PC-9 (cell line): ENCODE measurements around the gene CTIF. TPM values are rescaled to one million over a fixed set of nuclear protein-coding genes. Genes with fewer than 3 reads are reported as not detected.

Experiments
- BruUV-seq: library from RNA; stranded (reverse); fragments of 400-500 nt; replicated peaks from 2 replicates; lab custom pipeline; 2021; lab: Mats Ljungman, UMichigan
- CTCF ChIA-PET: fragments of 300-600 bp; sonication (Branson Sonifier 250); formaldehyde crosslinking; loops from one replicate; lab custom pipeline; 2022; ENCODE audit warnings: antibody characterized with exemption; lab: Charles Lee
- POLR2A ChIA-PET: fragments of 300-600 bp; sonication (Branson Sonifier 250); formaldehyde crosslinking; loops from one replicate; lab custom pipeline; 2022; ENCODE audit warnings: antibody characterized with exemption; ENCODE audit not compliant: unreplicated experiment; lab: Charles Lee
- DNase-seq, 2 experiments: peaks; one replicate each; pipeline versions ENCODE4 v3.0.0 to v3.0.0-alpha.2; 2015 to 2022; ENCODE audit warnings: mixed read lengths in 1 of 2
- H2AFZ ChIP-seq: fragments of 200-600 bp; sonication (generic); 2 replicates; pipeline ENCODE4 v1.8.1; 2017; ENCODE audit warnings: antibody characterized with exemption
- H3F3A ChIP-seq: fragments of 200-600 bp; sonication (generic); 2 replicates; pipeline ENCODE4 v1.8.1; 2017; ENCODE audit warnings: antibody characterized with exemption, mild to moderate bottlenecking, low read depth; ENCODE audit not compliant: insufficient read depth
- H3K27ac ChIP-seq: fragments of 200-600 bp; sonication (generic); 2 replicates; pipeline ENCODE4 v1.6.1; 2016; ENCODE audit warnings: mixed run types
- H3K27me3 ChIP-seq: fragments of 200-600 bp; sonication (generic); 2 replicates; pipeline ENCODE4 v1.6.1; 2016; ENCODE audit warnings: low read depth, mixed run types; ENCODE audit not compliant: insufficient read depth
- H3K36me3 ChIP-seq: fragments of 200-600 bp; sonication (generic); 2 replicates; pipeline ENCODE4 v1.6.1; 2016; ENCODE audit warnings: low read depth, mixed run types
- H3K4me1 ChIP-seq: fragments of 200-600 bp; sonication (generic); replicated peaks from 2 replicates; pipeline ENCODE4 v1.6.1; 2016; ENCODE audit warnings: mixed run types; ENCODE audit not compliant: insufficient read depth
- H3K4me2 ChIP-seq: fragments of 200-600 bp; sonication (generic); 2 replicates; pipeline ENCODE4 v1.6.1; 2017; ENCODE audit warnings: mixed run types
- H3K4me3 ChIP-seq: fragments of 200-600 bp; sonication (generic); 2 replicates; pipeline ENCODE4 v1.6.1; 2016; ENCODE audit warnings: mixed run types
- H3K79me2 ChIP-seq: fragments of 200-600 bp; sonication (generic); 2 replicates; pipeline ENCODE4 v1.6.1; 2017; ENCODE audit warnings: low read depth, mixed run types
- H3K9me2 ChIP-seq: fragments of 200-600 bp; sonication (generic); 2 replicates; pipeline ENCODE4 v1.8.1; 2017; ENCODE audit warnings: mild to moderate bottlenecking; ENCODE audit not compliant: insufficient read depth
- H3K9me3 ChIP-seq: fragments of 200-600 bp; sonication (generic); 2 replicates; pipeline ENCODE4 v1.8.1; 2016; ENCODE audit warnings: low read depth; ENCODE audit not compliant: insufficient read depth
- H4K20me1 ChIP-seq: fragments of 200-600 bp; sonication (generic); 2 replicates; pipeline ENCODE4 v1.8.1; 2017; ENCODE audit not compliant: insufficient read depth
- CTCF ChIP-seq: fragments of 200-600 bp; sonication (generic); conservative IDR thresholded peaks from 2 replicates; pipeline ENCODE4 v1.6.1; 2017; ENCODE audit warnings: mixed run types, antibody characterized with exemption, mild to moderate bottlenecking, moderate library complexity
- EZH2 ChIP-seq: fragments of 200-600 bp; sonication (generic); IDR thresholded peaks from 2 replicates; pipeline ENCODE4 v1.8.0; 2017; ENCODE audit warnings: antibody characterized with exemption, low read depth
- intact Hi-C: fragments of 100-400 bp; cut with micrococcal nuclease; formaldehyde crosslinking; loops from one replicate; pipeline ENCODE4 v1.10.0; 2022; ENCODE audit not compliant: unreplicated experiment
- total RNA-seq: library from RNA; stranded (reverse); gene quantifications from 2 replicates; pipeline ENCODE4 v1.2.3, GENCODE V29; 2021

Gene CTIF
- total RNA-seq, 1 experiment from 2014 or later, result 26.2 TPM

- H3K9me3 ChIP-seq, result no peaks in the 10 kb centered on the region
- no peak overlapping the region for H3K4me3 ChIP-seq
- no peaks in the 10 kb centered on the region for H3K4me1 ChIP-seq
- POLR2A ChIA-PET, result no interaction called here
- no peaks in the 10 kb centered on the region for H3K79me2 ChIP-seq
- H4K20me1 ChIP-seq, result no peaks in the 10 kb centered on the region
- no peak overlapping the region for H2AFZ ChIP-seq
- DNase-seq, result no peak
- no peaks in the 10 kb centered on the region for H3K27me3 ChIP-seq
- no TSS peak for BruUV-seq
- intact Hi-C loops, result no loop called here
- no peak overlapping the region for H3K27ac ChIP-seq
- TF ChIP-seq EZH2 (no peak), CTCF (no peak)
- H3K4me2 ChIP-seq, result no peak overlapping the region
- H3K9me2 ChIP-seq, result no peaks in the 10 kb centered on the region
- CTCF ChIA-PET, result no interaction called here
- H3K36me3 ChIP-seq, result no peaks in the 10 kb centered on the region
- no peaks in the 10 kb centered on the region for H3F3A ChIP-seq
Measured at GRCh38 chr18:48569139-48569914, 30.5 kb downstream of the CTIF start.

GRCh38 chr18:48569915-48570264, 31.1 kb downstream of the CTIF start:
- no TSS peak for BruUV-seq
- Histone ChIP-seq H3K4me1 (no peaks in the 10 kb centered on the region), H3K4me2 (no peak overlapping the region), H3K9me2 (no peaks in the 10 kb centered on the region), H3F3A (no peaks in the 10 kb centered on the region), H2AFZ (no peak overlapping the region), H3K79me2 (no peaks in the 10 kb centered on the region), H4K20me1 (no peaks in the 10 kb centered on the region), H3K36me3 (no peaks in the 10 kb centered on the region), H3K9me3 (no peaks in the 10 kb centered on the region), H3K27me3 (no peaks in the 10 kb centered on the region), H3K4me3 (no peak overlapping the region), H3K27ac (no peak overlapping the region)
- TF ChIP-seq CTCF (no peak), EZH2 (no peak)
- DNase-seq, result no peak
- POLR2A ChIA-PET, result no interaction called here
- CTCF ChIA-PET, result no interaction called here
- intact Hi-C loops, result no loop called here

GRCh38 chr18:48570313-48570712, 31.5 kb downstream of the CTIF start:
- no peak for DNase-seq
- no peaks in the 10 kb centered on the region for H3K9me3 ChIP-seq
- no TSS peak for BruUV-seq
- no peaks in the 10 kb centered on the region for H3K9me2 ChIP-seq
- H3K27ac ChIP-seq, result no peak overlapping the region
- ChIA-PET POLR2A (no interaction called here), CTCF (no interaction called here)
- no peaks in the 10 kb centered on the region for H3K27me3 ChIP-seq
- H4K20me1 ChIP-seq, result no peaks in the 10 kb centered on the region
- no peaks in the 10 kb centered on the region for H3K4me1 ChIP-seq
- H3F3A ChIP-seq, result no peaks in the 10 kb centered on the region
- no peak overlapping the region for H3K4me2 ChIP-seq
- no peak overlapping the region for H3K4me3 ChIP-seq
- no peaks in the 10 kb centered on the region for H3K79me2 ChIP-seq
- TF ChIP-seq CTCF, result no peak
- TF ChIP-seq EZH2, result no peak
- H3K36me3 ChIP-seq, result no peaks in the 10 kb centered on the region
- H2AFZ ChIP-seq, result no peak overlapping the region
- intact Hi-C loops, result no loop called here
